SK-N-SH (cell line): ENCODE measurements around the gene USP36. TPM values are rescaled to one million over a fixed set of nuclear protein-coding genes. Genes with fewer than 3 reads are reported as not detected.

Experiments
- CTCF ChIA-PET: fragments of 300-600, 350-600 bp; formaldehyde crosslinking; extraction: SDS; loops from one replicate; lab custom pipeline; 2021; lab: Yijun Ruan, JAX
- POLR2A ChIA-PET: fragments of 350-600 bp; sonication (Branson Sonifier 250); formaldehyde crosslinking; extraction: SDS; loops from one replicate; lab custom pipeline; 2020; ENCODE audit warnings: antibody characterized with exemption, inconsistent platforms; lab: Yijun Ruan, JAX
- DNase-seq: peaks from one replicate; pipeline ENCODE4 v3.0.0; 2012
- H2AFZ ChIP-seq: fragments of 200-600 bp; sonication (generic); 2 replicates; pipeline ENCODE4 v1.8.1; 2016; ENCODE audit warnings: antibody characterized with exemption, mild to moderate bottlenecking, low read depth
- H3F3A ChIP-seq: fragments of 200-600 bp; sonication (generic); replicated peaks from 2 replicates; pipeline ENCODE3; 2016; ENCODE audit warnings: antibody characterized with exemption, mild to moderate bottlenecking; ENCODE audit not compliant: insufficient read depth
- H3K27ac ChIP-seq, 2 experiments: fragments of 200-500 bp in 1 of 2; fragments of 200-600 bp in 1 of 2; sonication (Bioruptor generic) in 1 of 2; sonication (generic), shearing (Covaris generic) in 1 of 2; 2 replicates each; pipeline versions ENCODE4 v1.5.1 to v1.6.1; 2014 to 2016; ENCODE audit warnings: low read depth in 2 of 2, inconsistent platforms in 1 of 2, low read length in 1 of 2, mild to moderate bottlenecking in 1 of 2, mixed read lengths in 1 of 2
- H3K27me3 ChIP-seq: fragments of 200-600 bp; sonication (generic), shearing (Covaris generic); 2 replicates; pipeline ENCODE4 v1.6.1; 2016; ENCODE audit warnings: mixed run types; ENCODE audit not compliant: insufficient read depth
- H3K36me3 ChIP-seq, 2 experiments: fragments of 200-500 bp in 1 of 2; fragments of 200-600 bp in 1 of 2; sonication (Bioruptor generic) in 1 of 2; sonication (generic) in 1 of 2; replicated peaks in 1 of 2; 2 replicates each; pipeline versions ENCODE3 to v1.5.1; 2014 to 2016; ENCODE audit warnings: low read length in 1 of 2, mild to moderate bottlenecking in 1 of 2; ENCODE audit not compliant: insufficient read depth in 2 of 2, control insufficient read depth in 1 of 2
- H3K4me1 ChIP-seq, 2 experiments: fragments of 200-500 bp in 1 of 2; fragments of 200-600 bp in 1 of 2; sonication (Bioruptor generic) in 1 of 2; sonication (generic), shearing (Covaris generic) in 1 of 2; 2 replicates each; pipeline versions ENCODE4 v1.5.1 to v1.6.1; 2014 to 2016; ENCODE audit warnings: low read depth in 1 of 2, low read length in 1 of 2, mixed run types in 1 of 2; ENCODE audit not compliant: insufficient read depth in 2 of 2, control insufficient read depth in 1 of 2
- H3K4me2 ChIP-seq: fragments of 200-600 bp; sonication (generic), shearing (Covaris generic); 2 replicates; pipeline ENCODE4 v1.6.1; 2017; ENCODE audit warnings: mixed run types
- H3K4me3 ChIP-seq, 2 experiments: fragments of 200-500 bp in 1 of 2; fragments of 200-600 bp in 1 of 2; sonication (Bioruptor generic) in 1 of 2; sonication (generic), shearing (Covaris generic) in 1 of 2; 2 replicates each; pipeline versions ENCODE4 v1.5.1 to v1.8.1; 2014 to 2016; ENCODE audit warnings: low read depth in 2 of 2, inconsistent platforms in 1 of 2, low read length in 1 of 2, mild to moderate bottlenecking in 1 of 2, mixed read lengths in 1 of 2, moderate library complexity in 1 of 2
- H3K79me2 ChIP-seq: fragments of 200-600 bp; sonication (generic); 2 replicates; pipeline ENCODE4 v1.8.1; 2017; ENCODE audit warnings: mild to moderate bottlenecking; ENCODE audit not compliant: insufficient read depth
- H3K9ac ChIP-seq: fragments of 200-600 bp; sonication (generic); 2 replicates; pipeline ENCODE4 v1.6.1; 2017; ENCODE audit warnings: mixed run types
- H3K9me2 ChIP-seq: fragments of 200-600 bp; sonication (generic); 2 replicates; pipeline ENCODE4 v1.6.1; 2017; ENCODE audit warnings: mixed run types
- H3K9me3 ChIP-seq: fragments of 200-600 bp; sonication (generic); 2 replicates; pipeline ENCODE4 v1.6.1; 2017; ENCODE audit warnings: mixed run types, mild to moderate bottlenecking, moderate library complexity
- H4K20me1 ChIP-seq: fragments of 200-600 bp; sonication (generic); 2 replicates; pipeline ENCODE4 v1.6.1; 2017; ENCODE audit warnings: mild to moderate bottlenecking, mixed run types; ENCODE audit not compliant: insufficient read depth
- FOXJ3 ChIP-seq: sonication (generic); formaldehyde crosslinking; IDR thresholded peaks from 2 replicates; pipeline ENCODE4 v1.5.1; 2020; ENCODE audit warnings: mild to moderate bottlenecking, missing genetic modification reagents
- GATA2 ChIP-seq: sonication (generic); formaldehyde crosslinking; IDR thresholded peaks from 2 replicates; pipeline ENCODE4 v1.5.0; 2020; ENCODE audit warnings: mild to moderate bottlenecking, missing genetic modification reagents
- IRF3 ChIP-seq: fragments of 150-350 bp; IDR thresholded peaks from 2 replicates; pipeline ENCODE4 v1.6.1; 2016; ENCODE audit warnings: mild to moderate bottlenecking, low read depth, low read length
- NRF1 ChIP-seq: IDR thresholded peaks from 2 replicates; pipeline ENCODE4 v1.6.1; 2012; ENCODE audit warnings: low read depth, mild to moderate bottlenecking, low read length
- POLR2AphosphoS5 ChIP-seq: IDR thresholded peaks from 2 replicates; pipeline ENCODE4 v1.6.1; 2012; ENCODE audit warnings: low read depth, low read length
- TCF12 ChIP-seq: IDR thresholded peaks from 2 replicates; pipeline ENCODE4 v1.4.0; 2012
- YY1 ChIP-seq: IDR thresholded peaks from 2 replicates; pipeline ENCODE4 v1.4.0; 2012; ENCODE audit warnings: low read depth, mild to moderate bottlenecking
- WGBS: methylation state at CpG from one replicate; pipeline ENCODE4 v1.1.6; 2017; ENCODE audit warnings: low lambda C conversion rate; 5-methylcytosine and 5-hydroxymethylcytosine counted together
- polyA plus RNA-seq, 3 experiments: library from polyadenylated mRNA; depleted of rRNA; stranded (reverse); fragments of >200 nt; gene quantifications; 2 replicates each; pipeline ENCODE4 v1.2.3, GENCODE V29; 2012

USP36 gene
- polyA plus RNA-seq, 1 of the 3 experiments (the other 2 are of a cell fraction): 34.6 TPM

GRCh38 chr17:78820841-78821240 is 19.8 kb downstream of the USP36 start (continued):
- TF ChIP-seq FOXJ3 (CRISPR knock-in tag) (no peak), TCF12 (no peak), IRF3 (no peak), YY1 (no peak)

- Histone ChIP-seq H3K9me2 (no peaks in the 10 kb centered on the region), H3K79me2 (peaks cover 47% of the 10 kb centered on the region), H3K27me3 (no peaks in the 10 kb centered on the region), H3K27ac (peak overlapping the region in 1 of 2 experiments; percentile 7; a peak in 1 of 4 replicates), H3F3A (peaks cover 28% of the 10 kb centered on the region), H3K9me3 (no peaks in the 10 kb centered on the region), H3K36me3 (peaks cover 67 to 71% of the 10 kb centered on the region in 2 experiments), H3K9ac (no peak overlapping the region), H3K4me1 (peaks cover 22 to 23% of the 10 kb centered on the region in 2 experiments; a peak in 3 of 4 replicates), H3K4me2 (no peak overlapping the region), H2AFZ (no peak overlapping the region), H3K4me3 (no peak overlapping the region), H4K20me1 (peaks cover 12% of the 10 kb centered on the region; the same call in 1 of the 2 replicates)
- 96% methylated on average over 18 of the region's 18 CpGs for WGBS
- peak; percentile 60 for DNase-seq
- ChIA-PET POLR2A (no interaction called here), CTCF (interaction anchor here (0.7 to 3.1 kb wide), 10 partner anchors 21 to 394 kb away, joined by 3 to 7 read pairs (median 3); no protein-coding TSS in a partner anchor)
- TF ChIP-seq GATA2 (CRISPR knock-in tag): peak; percentile 50; the same call in 1 of the 2 replicates
- TF ChIP-seq NRF1: no peak
Measured at GRCh38 chr17:78819806-78820792, 20.5 kb downstream of the USP36 start.

GRCh38 chr17:78819402-78819801 is 21.2 kb downstream of the USP36 start:
- no peak for TF ChIP-seq POLR2AphosphoS5
- TF ChIP-seq, all 33 proteins: peak for 0
- CTCF ChIA-PET: interaction anchor here (0.6 to 3.1 kb wide), 7 partner anchors 24 to 442 kb away, joined by 3 to 7 read pairs (median 4); no protein-coding TSS in a partner anchor
- WGBS: 89% methylated on average over 8 of the region's 8 CpGs
- Histone ChIP-seq H3K27ac (peak overlapping the region; percentile 11 to 24; a peak in 2 of 4 replicates), H3K79me2 (peaks cover 41% of the 10 kb centered on the region), H3K36me3 (peaks cover 67% of the 10 kb centered on the region in 2 experiments), H3K4me3 (no peak overlapping the region), H3K9me3 (no peaks in the 10 kb centered on the region), H3K4me1 (peaks cover 22 to 23% of the 10 kb centered on the region in 2 experiments; a peak in 3 of 4 replicates), H3K9ac (no peak overlapping the region), H3K9me2 (no peaks in the 10 kb centered on the region), H3K27me3 (no peaks in the 10 kb centered on the region), H4K20me1 (peaks cover 12% of the 10 kb centered on the region; the same call in 1 of the 2 replicates), H3K4me2 (no peak overlapping the region; the same call in 1 of the 2 replicates), H2AFZ (no peak overlapping the region), H3F3A (peaks cover 27% of the 10 kb centered on the region)
- no peak for DNase-seq
- POLR2A ChIA-PET: no interaction called here
